IPS-18c (cell line): ENCODE results near the gene RBBP8NL.

ENCODE experiments used
- H3K4me3 ChIP-seq: 2 replicates; pipeline ENCODE4 v1.7.0; 2013; ENCODE audit warnings: low read depth, mild to moderate bottlenecking, low read length, moderate library complexity; ENCODE audit not compliant: insufficient read depth
- H3K9me3 ChIP-seq: one replicate; pipeline ENCODE4 v1.6.1; 2013; ENCODE audit warnings: mild to moderate bottlenecking, low read length, moderate library complexity; ENCODE audit not compliant: control insufficient read depth, insufficient read depth

The RBBP8NL gene

GRCh38 chr20:62406635-62407176 is 20.6 kb downstream of the RBBP8NL start:
- peak overlapping the region; percentile 56 for H3K4me3 ChIP-seq
- no peaks in the 10 kb centered on the region for H3K9me3 ChIP-seq

DNA sequence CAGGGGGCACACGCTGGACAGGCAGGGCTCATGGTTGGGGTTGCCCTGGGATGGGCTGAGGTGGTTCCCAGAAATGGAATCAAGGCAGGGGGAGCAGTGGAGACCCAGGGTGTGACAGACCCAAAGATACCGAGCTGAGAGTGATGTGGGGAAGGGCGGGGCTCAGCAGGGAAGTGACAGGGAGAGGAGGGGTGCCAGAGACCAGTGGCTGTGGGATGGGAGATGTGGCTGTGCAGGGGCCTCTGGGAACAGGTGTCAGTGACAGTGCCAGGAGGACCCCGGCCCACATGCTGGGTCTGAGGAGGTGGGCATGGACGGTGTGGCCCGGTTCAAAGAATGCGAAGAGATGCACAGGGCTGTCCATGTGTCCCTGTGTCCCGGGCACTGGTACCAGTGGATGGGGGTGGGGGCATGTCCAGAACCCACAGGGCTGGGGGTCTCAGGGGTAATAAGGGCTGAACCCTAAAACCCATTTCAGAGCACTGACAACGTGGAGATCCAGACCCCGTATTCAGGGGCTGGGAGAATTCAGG is 21.3 kb downstream of the RBBP8NL start:
- Histone ChIP-seq H3K4me3 (peak overlapping the region; percentile 56), H3K9me3 (no peaks in the 10 kb centered on the region)

DNA sequence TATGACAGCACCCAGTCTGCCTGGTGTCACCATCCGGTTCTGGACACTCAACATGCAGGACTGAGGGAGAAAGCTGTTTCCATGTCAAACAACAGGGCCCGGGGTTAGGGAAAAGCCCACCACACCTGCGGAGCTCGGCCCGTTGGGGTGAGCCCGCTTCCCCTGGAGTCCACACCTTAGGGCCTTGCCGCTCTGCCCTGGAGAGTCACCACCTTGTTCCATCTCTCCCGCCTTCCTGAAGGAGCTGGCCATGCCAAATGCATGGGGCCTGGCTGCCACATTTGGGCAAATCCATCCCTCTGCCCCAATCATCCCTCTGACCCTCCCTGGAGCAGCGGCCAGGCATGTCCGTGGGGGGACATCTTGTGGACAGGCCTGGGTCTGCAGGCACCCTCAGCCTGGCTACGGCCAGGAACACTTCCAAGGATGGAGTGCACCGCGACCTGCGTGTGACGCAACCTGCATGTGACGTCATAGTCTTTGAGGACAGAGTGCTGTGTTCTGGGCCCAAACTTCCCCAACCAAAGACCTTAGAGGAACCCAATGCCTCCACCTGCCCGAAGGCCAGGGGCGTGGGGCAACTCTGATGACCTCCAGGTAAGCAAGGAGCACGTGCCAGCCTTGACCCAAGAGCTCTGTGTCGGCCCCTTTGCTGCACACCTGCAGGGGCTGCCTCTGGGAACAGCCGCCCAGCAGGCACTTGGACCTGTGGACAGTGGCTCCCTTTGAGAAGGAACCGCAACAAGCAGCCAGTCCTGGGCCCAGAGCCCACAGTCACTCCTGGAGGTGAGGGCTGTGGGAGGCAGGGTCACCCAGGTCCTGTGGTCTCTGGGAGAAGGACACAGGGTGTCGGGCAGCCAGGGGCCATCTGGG is 22.0 kb downstream of the RBBP8NL start:
- Histone ChIP-seq H3K4me3 (no peak overlapping the region), H3K9me3 (no peaks in the 10 kb centered on the region)

DNA sequence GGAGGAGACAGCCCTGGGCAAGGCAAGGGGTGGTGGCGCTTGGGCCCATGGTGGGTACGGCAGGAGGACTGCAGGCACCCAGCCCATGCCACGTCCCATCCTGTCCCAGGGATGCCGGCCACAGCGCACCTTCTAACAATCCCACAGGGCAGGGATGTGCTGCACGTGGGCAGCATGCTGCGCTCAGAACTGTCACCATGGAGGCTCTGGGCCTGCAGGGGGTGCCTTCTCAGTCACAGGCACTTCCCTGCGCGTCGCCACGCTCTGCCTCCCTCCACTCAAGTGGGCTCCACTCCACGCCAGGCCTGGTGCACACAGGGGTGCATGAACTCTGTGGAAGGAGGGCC is 22.6 kb downstream of the RBBP8NL start:
- no peak overlapping the region for H3K4me3 ChIP-seq
- no peaks in the 10 kb centered on the region for H3K9me3 ChIP-seq

DNA sequence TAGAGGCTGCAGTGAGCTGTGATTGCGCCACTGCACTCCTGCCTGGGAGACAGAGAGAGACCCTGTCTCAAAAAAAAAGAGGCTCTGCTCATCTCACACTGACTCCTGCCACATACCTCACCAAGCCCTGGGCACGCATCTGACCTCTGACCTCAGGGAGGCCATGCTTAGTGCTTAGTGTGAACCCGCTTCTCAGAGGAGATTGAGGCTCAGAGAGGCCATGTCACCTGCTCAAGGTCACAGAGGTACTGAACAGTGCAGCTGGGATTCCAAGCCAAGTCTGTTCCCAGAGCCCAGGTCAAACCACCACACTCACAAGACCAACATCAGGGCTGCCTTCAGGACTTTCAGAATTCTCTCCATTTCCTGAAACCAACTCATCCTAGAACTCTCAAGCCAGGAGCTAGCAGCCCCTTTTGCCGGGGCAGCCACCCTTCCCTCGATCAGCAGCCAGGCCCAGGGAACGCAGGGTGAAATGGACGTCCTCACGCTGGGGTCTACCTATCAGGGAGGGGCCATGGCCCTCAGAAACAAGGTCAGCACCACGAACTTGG is 23.1 kb downstream of the RBBP8NL start:
- Histone ChIP-seq H3K9me3 (no peaks in the 10 kb centered on the region), H3K4me3 (no peak overlapping the region)

- no peaks in the 10 kb centered on the region for H3K9me3 ChIP-seq
- H3K4me3 ChIP-seq, result no peak overlapping the region
Observed at GRCh38 chr20:62403331-62403730, 24.0 kb downstream of the RBBP8NL start.

DNA sequence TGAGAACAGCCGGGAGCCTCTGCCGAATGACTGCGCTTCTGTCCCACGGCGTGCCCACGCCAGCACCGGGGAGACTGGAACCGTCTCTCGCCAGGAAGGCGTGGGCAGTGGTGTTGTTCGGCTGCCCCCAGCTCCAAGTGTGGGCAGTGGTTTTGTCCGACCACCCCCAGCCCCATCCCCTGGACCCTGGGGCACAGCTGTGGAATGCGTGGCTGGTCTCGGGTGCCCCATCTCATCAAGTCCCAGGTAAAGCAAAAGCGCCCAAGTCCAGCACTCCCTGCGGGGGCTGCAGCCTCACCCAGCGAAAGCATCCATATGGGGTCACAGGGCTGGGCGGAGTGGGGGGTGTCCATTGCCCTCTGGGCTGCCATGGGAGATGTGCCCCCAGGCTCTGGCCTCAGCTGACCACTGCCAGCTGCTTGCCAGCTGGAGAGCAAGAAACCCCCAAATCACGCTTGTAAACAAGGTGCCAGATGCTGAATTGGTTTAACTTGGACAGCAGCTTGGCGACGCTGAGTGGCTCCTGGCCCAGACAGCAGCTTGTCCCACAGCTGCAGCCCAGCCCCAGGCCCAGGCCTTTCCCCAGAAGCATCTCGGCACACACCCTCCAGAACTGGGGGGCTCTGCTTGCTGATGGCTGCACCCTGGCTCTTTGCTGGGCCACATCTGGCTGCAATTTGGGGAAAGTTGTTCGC is 24.7 kb downstream of the RBBP8NL start:
- H3K9me3 ChIP-seq, result peaks cover 2% of the 10 kb centered on the region
- H3K4me3 ChIP-seq, result no peak overlapping the region

GRCh38 chr20:62401331-62401779 is 26.0 kb downstream of the RBBP8NL start:
- Histone ChIP-seq H3K4me3 (no peak overlapping the region), H3K9me3 (peaks cover 2% of the 10 kb centered on the region)

GRCh38 chr20:62400541-62400940 is 26.8 kb downstream of the RBBP8NL start:
- Histone ChIP-seq H3K4me3 (no peak overlapping the region), H3K9me3 (peaks cover 2% of the 10 kb centered on the region)

- Histone ChIP-seq H3K4me3 (no peak overlapping the region), H3K9me3 (peaks cover 2% of the 10 kb centered on the region)
Observed at GRCh38 chr20:62400021-62400420, 27.3 kb downstream of the RBBP8NL start.

GRCh38 chr20:62398120-62398821 is 29.1 kb downstream of the RBBP8NL start:
- no peak overlapping the region for H3K4me3 ChIP-seq
- H3K9me3 ChIP-seq, result peaks cover 2% of the 10 kb centered on the region

DNA sequence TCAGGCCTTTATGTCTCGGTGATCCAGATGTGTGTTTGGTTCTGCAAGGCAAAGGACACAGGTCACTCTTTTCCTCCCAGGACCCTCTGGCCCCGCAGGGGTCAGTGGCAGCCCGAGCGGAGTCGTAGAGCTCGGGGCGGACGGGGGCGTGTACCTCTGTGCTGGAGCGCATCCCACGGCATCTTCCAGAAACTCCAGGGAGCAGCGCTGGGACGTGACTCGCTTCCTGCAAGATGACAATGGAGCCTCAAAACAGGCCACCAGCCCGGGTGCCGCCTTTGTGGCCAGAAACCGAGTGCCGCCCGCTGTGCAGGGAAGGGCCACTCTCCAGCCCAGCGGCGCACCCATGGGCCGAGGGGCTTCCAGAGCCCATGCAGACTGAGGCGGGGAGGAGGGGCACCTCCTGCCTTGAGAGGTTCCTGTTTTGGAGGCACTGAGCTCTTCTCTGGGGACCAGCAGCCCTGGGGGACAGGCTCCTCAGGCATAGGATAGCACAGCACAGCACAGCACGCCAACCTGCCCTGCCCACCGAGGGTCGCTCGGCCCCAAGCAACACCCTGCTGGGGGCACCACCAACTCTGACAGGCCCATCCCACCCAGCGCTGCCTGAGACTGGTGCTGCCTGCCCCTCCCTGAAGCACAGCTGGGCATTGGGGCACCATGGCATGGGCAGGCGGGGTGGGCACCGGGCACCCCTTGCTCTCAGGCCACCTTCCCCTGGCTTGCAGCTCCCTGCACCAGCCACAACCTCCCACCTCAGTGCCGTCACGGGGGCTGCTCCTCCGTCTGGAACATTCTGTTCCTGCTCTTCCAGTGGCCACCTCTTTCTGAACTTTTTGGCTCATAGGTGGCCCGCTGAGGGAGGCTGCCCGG is 30.7 kb downstream of the RBBP8NL start:
- no peak overlapping the region for H3K4me3 ChIP-seq
- H3K9me3 ChIP-seq, result peaks cover 2% of the 10 kb centered on the region

- Histone ChIP-seq H3K9me3 (peaks cover 2% of the 10 kb centered on the region), H3K4me3 (no peak overlapping the region)
Observed at GRCh38 chr20:62395311-62396242, 31.8 kb downstream of the RBBP8NL start.

GRCh38 chr20:62394248-62395245 is 32.8 kb downstream of the RBBP8NL start:
- no peak overlapping the region for H3K4me3 ChIP-seq
- peaks cover 2% of the 10 kb centered on the region for H3K9me3 ChIP-seq
